ENCODE data around the gene NFIA. TPM values are rescaled to one million over a fixed set of nuclear protein-coding genes. Genes with fewer than 3 reads are reported as not detected.

Gene NFIA
- total RNA-seq, 2 donors from 2014 or later: 17.3 to 27.3 TPM

DNA sequence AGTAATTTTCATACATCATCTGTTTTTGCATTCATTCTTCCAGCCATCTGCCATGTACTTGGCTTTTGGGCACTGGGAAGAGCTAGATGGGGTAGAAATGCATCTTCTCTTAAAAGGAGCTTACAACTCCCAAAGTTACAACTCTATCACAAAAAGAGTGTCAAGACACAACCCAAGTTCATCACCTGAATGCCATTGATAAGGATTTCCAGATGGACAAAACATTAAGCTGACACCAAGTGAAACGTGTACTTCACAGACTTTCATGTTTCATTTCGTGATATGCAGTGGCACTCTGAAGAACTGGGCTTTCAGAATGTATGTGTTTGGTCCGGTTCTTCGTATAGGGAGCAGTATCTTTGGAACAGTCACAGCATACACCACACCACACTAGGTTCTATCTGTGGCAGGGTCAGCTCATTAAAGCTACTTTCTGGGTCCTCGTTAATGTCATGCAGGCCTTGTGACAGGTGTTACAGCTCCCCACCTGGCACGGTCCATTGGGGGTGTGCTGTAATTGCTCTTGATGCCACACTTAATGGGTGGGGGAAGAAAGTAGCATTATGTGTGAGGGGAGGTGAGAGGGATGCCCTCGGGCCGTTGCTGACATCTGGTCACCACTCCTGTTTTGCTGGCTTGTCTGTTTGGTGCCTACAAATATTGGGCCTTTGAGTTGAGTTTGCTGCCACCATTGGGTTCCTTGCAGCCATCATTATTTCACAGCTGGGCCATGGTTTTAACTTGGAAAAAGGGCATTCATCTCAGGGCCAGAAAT lies 164.9 kb downstream of the NFIA start:
- no peak overlapping the region for H3K27ac Mint-ChIP-seq
- H3K36me3 Mint-ChIP-seq (ENCODE audit: insufficient read depth in 2 of 2): no peaks in the 10 kb centered on the region
- H3K9me3 Mint-ChIP-seq: no peaks in the 10 kb centered on the region
- DNase-seq (no peak), ATAC-seq (replicated peaks in 1 of 2) (peak; percentile 27 to 88)
- H3K4me3 Mint-ChIP-seq: no peak overlapping the region
- no peaks in the 10 kb centered on the region for H3K4me1 Mint-ChIP-seq (ENCODE audit: low read depth)
- no peaks in the 10 kb centered on the region for H3K27me3 Mint-ChIP-seq (ENCODE audit: low read depth)

- H3K4me1 Mint-ChIP-seq (ENCODE audit: low read depth): peaks cover 2% of the 10 kb centered on the region
- no peaks in the 10 kb centered on the region for H3K36me3 Mint-ChIP-seq (ENCODE audit: insufficient read depth in 2 of 2)
- H3K27ac Mint-ChIP-seq: no peak overlapping the region
- H3K9me3 Mint-ChIP-seq: no peaks in the 10 kb centered on the region
- no peak for DNase-seq
- no peaks in the 10 kb centered on the region for H3K27me3 Mint-ChIP-seq (ENCODE audit: low read depth)
- no peak overlapping the region for H3K4me3 Mint-ChIP-seq
- ATAC-seq (replicated peaks in 1 of 2): no peak
Measured at GRCh38 chr1:61247881-61248752, 165.8 kb downstream of the NFIA start.

- DNase-seq (no peak), ATAC-seq (replicated peaks in 1 of 2) (no peak)
- Mint-ChIP-seq H3K4me1 (ENCODE audit: low read depth) (peaks cover 29% of the 10 kb centered on the region), H3K9me3 (no peaks in the 10 kb centered on the region), H3K27ac (no peak overlapping the region), H3K4me3 (no peak overlapping the region), H3K27me3 (ENCODE audit: low read depth) (peaks cover 6% of the 10 kb centered on the region), H3K36me3 (ENCODE audit: insufficient read depth in 2 of 2) (peaks cover 0 to 1% of the 10 kb centered on the region in 2 donors)
Measured at GRCh38 chr1:61250933-61251332, 168.6 kb downstream of the NFIA start.

DNA sequence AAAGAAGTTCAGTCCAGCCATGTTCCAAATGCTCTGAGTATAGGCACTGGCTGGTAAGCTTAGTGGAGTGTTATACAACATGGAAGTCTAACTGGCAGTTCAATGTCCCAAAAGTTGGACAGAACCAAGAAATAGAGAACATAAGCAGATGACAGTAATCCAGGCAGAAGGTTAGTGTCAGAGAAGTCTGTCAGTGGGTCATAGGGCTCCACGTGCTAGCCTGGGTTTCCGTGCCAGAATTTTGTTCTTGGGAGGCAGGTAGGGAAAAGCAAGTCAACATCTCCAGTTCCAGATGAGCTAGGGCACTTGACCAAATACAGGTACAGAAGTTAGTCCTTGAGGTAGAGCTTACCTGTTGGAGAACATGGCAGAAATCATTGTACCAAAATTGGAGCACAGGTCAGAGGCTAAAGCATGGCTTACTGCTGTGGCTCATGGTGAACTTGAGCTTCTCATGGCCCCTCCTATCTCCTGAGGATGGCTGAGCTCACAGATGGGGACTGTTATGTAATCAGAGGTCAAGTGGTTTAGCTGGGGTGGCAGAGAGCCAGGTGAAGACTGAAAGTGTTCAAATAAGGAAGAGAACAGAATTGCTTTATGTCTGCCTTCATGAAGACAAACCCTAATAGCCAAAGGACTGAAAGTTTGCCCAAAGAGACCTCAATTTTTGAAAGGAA lies 170.8 kb downstream of the NFIA start:
- ATAC-seq (replicated peaks in 1 of 2) (peak in 1 of 2 donors; percentile 42), DNase-seq (no peak)
- Mint-ChIP-seq H3K4me1 (ENCODE audit: low read depth) (peaks cover 29% of the 10 kb centered on the region), H3K36me3 (ENCODE audit: insufficient read depth in 2 of 2) (peaks cover 0 to 1% of the 10 kb centered on the region in 2 donors), H3K27me3 (ENCODE audit: low read depth) (peaks cover 6% of the 10 kb centered on the region), H3K4me3 (no peak overlapping the region), H3K9me3 (no peaks in the 10 kb centered on the region), H3K27ac (no peak overlapping the region)

- peak in 1 of 2 donors; percentile 21 for ATAC-seq (replicated peaks in 1 of 2)
- no peak for DNase-seq
- H3K36me3 Mint-ChIP-seq (ENCODE audit: insufficient read depth in 2 of 2): peaks cover 0 to 1% of the 10 kb centered on the region in 2 donors
- peaks cover 29% of the 10 kb centered on the region for H3K4me1 Mint-ChIP-seq (ENCODE audit: low read depth)
- H3K27me3 Mint-ChIP-seq (ENCODE audit: low read depth): peaks cover 6% of the 10 kb centered on the region
- peak overlapping the region in 1 of 2 donors; percentile 56 for H3K4me3 Mint-ChIP-seq
- no peaks in the 10 kb centered on the region for H3K9me3 Mint-ChIP-seq
- H3K27ac Mint-ChIP-seq: peak overlapping the region; percentile 70
Measured at GRCh38 chr1:61253912-61254633, 171.7 kb downstream of the NFIA start.

DNA sequence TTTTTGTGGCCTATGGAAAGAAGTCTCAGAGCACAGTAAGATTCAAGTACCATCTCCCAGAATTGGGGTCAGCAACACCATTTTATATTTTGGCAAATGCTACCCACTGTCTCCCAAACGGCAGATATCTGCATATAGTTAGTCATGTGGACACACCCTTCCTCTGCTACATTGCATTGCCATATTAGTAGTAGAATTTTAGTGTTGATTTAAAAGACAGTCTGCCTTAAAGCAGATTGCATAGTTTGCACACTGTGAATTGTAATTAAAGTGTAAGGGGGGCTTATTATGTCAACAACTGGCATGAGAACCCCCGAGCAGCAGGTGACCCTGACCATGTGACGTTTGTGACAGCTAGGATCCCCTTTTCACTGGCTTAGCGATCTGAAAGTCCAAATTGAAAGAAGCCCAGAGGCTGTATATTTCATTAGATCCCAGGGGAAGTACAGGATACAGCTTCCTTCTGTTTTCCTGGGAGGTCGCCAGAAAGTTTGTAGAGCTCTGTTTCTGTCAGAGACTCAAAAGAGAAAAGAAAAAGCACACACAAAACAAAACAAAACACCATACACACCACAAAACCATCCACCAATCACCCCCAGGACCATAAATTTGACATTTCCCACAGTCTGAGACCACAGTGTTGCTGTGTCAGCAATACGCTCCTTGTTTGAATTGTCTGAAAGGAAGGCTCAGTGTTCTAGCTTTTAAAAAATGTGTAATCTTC lies 172.4 kb downstream of the NFIA start:
- peaks cover 0 to 1% of the 10 kb centered on the region in 2 donors for H3K36me3 Mint-ChIP-seq (ENCODE audit: insufficient read depth in 2 of 2)
- DNase-seq (no peak), ATAC-seq (replicated peaks in 1 of 2) (peak; percentile 25 to 61)
- H3K9me3 Mint-ChIP-seq: no peaks in the 10 kb centered on the region
- peaks cover 6% of the 10 kb centered on the region for H3K27me3 Mint-ChIP-seq (ENCODE audit: low read depth)
- peaks cover 29% of the 10 kb centered on the region for H3K4me1 Mint-ChIP-seq (ENCODE audit: low read depth)
- peak overlapping the region in 1 of 2 donors; percentile 56 for H3K4me3 Mint-ChIP-seq
- H3K27ac Mint-ChIP-seq: peak overlapping the region; percentile 16

DNA sequence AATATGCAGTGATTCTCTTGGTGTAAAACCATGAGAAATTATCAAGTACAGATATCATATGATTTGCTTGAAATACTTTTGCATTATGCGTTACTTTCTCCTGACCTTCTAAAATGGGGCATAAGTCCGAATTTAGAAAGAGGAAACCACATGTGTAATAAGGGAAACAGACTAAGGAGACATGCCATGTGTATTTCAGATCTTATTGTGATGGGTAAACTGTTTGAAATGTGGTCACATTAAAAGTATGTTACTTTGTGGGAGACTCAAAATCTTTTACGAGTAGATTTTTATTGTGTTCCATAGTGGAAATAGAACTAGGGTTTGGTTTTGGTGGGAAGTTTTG lies 173.0 kb downstream of the NFIA start:
- Mint-ChIP-seq H3K27me3 (ENCODE audit: low read depth) (peaks cover 6% of the 10 kb centered on the region), H3K9me3 (no peaks in the 10 kb centered on the region), H3K36me3 (ENCODE audit: insufficient read depth in 2 of 2) (peaks cover 0 to 1% of the 10 kb centered on the region in 2 donors), H3K27ac (no peak overlapping the region), H3K4me3 (peak overlapping the region in 1 of 2 donors; percentile 56), H3K4me1 (ENCODE audit: low read depth) (peaks cover 29% of the 10 kb centered on the region)
- DNase-seq (no peak), ATAC-seq (replicated peaks in 1 of 2) (peak in 1 of 2 donors; percentile 13)

- Mint-ChIP-seq H3K4me1 (ENCODE audit: low read depth) (peaks cover 20% of the 10 kb centered on the region), H3K27me3 (ENCODE audit: low read depth) (peaks cover under 1% of the 10 kb centered on the region), H3K4me3 (no peak overlapping the region), H3K27ac (no peak overlapping the region), H3K9me3 (no peaks in the 10 kb centered on the region), H3K36me3 (ENCODE audit: insufficient read depth in 2 of 2) (peaks cover 0 to 1% of the 10 kb centered on the region in 2 donors)
- ATAC-seq (replicated peaks in 1 of 2): no peak
- DNase-seq: no peak
Measured at GRCh38 chr1:61259379-61260148, 177.2 kb downstream of the NFIA start.

DNA sequence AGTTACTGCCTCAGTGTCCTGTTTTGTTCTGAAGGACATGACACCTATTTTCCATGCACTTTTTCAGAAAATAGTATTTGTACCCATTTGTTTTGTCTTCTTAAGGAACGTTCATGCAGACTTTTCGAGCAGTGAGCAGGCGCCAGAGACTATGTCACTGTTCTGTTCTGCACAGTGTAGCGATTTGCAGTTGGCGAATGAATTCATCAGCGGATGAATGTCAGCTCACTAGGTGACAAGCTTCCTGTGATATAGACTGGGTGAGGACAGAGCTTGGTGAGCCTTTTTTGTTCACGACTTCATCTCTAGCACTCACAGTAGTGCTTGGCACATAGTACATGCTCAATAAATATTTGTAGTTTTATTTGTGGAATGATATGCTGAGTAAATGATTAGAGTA lies 177.8 kb downstream of the NFIA start:
- no peak overlapping the region for H3K27ac Mint-ChIP-seq

GRCh38 chr1:61261595-61261994 lies 179.2 kb downstream of the NFIA start:
- no peak for DNase-seq
- peaks cover 11% of the 10 kb centered on the region for H3K4me1 Mint-ChIP-seq (ENCODE audit: low read depth)

More for the DNA sequence above, 177.8 kb downstream of the NFIA start:
- Mint-ChIP-seq H3K4me3 (no peak overlapping the region), H3K27me3 (ENCODE audit: low read depth) (peaks cover 5% of the 10 kb centered on the region), H3K9me3 (no peaks in the 10 kb centered on the region), H3K36me3 (ENCODE audit: insufficient read depth in 2 of 2) (peaks cover 0 to 1% of the 10 kb centered on the region in 2 donors), H3K4me1 (ENCODE audit: low read depth) (peaks cover 18% of the 10 kb centered on the region)
- DNase-seq (no peak), ATAC-seq (replicated peaks in 1 of 2) (no peak)

DNA sequence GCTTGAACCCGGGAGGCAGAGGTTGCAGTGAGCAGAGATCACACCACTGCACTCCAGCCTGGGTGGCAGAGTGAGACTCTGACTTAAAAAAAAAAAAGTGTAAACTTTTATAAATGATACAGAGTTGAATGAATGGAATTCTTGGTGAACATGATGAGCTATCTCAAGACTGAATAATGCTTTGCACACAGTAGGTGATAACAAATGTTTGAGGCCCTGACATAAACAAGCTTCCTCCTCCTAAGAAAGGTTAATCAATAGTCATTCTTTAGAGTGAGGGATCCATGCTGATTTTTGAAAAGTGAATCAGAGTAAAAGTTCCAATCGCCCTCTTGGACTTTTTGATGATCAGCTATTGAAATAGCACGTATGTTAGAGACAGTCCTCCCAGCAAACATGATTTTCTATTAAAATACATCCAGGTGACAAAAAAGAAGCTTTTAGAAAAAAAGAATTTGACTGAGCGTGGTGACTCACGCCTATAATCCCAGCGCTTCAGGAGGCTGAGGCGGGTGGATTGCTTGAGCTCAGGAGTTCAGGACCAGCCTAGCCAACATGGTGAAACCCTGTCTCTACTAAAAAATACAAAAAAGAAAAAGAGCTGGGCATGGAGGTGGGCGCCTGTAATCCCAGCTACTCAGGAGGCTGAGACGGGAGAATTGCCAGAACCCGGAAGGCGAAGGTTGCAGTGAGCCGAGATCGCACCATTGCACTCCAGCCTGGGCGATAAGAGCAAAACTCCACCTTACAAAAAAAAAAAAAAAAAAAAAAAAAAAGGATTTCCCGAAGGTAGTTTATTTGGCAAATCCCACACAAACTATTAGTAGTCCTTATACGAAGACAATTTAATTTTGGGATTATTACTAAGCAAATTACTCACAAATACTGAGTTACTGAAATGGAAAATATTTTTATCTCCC lies 181.8 kb downstream of the NFIA start:
- ATAC-seq (replicated peaks in 1 of 2) (no peak), DNase-seq (no peak)
- Mint-ChIP-seq H3K4me1 (ENCODE audit: low read depth) (peaks cover 28% of the 10 kb centered on the region), H3K36me3 (ENCODE audit: insufficient read depth in 2 of 2) (peaks cover 0 to 1% of the 10 kb centered on the region in 2 donors), H3K9me3 (no peaks in the 10 kb centered on the region), H3K4me3 (no peak overlapping the region), H3K27ac (no peak overlapping the region), H3K27me3 (ENCODE audit: low read depth) (peaks cover 5% of the 10 kb centered on the region)

More at GRCh38 chr1:61261595-61261994, 179.2 kb downstream of the NFIA start:
- Mint-ChIP-seq H3K27me3 (ENCODE audit: low read depth) (peaks cover 5% of the 10 kb centered on the region), H3K9me3 (no peaks in the 10 kb centered on the region), H3K27ac (no peak overlapping the region), H3K36me3 (ENCODE audit: insufficient read depth in 2 of 2) (peaks cover 0 to 1% of the 10 kb centered on the region in 2 donors), H3K4me3 (no peak overlapping the region)
- ATAC-seq (replicated peaks in 1 of 2): no peak
